Measurements from ENCODE around the gene PEX11B.
A peak's percentile ranks its signal among the peaks of the same experiment; 100 is the strongest.

PEX11B gene, protein sequence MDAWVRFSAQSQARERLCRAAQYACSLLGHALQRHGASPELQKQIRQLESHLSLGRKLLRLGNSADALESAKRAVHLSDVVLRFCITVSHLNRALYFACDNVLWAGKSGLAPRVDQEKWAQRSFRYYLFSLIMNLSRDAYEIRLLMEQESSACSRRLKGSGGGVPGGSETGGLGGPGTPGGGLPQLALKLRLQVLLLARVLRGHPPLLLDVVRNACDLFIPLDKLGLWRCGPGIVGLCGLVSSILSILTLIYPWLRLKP

DNA sequence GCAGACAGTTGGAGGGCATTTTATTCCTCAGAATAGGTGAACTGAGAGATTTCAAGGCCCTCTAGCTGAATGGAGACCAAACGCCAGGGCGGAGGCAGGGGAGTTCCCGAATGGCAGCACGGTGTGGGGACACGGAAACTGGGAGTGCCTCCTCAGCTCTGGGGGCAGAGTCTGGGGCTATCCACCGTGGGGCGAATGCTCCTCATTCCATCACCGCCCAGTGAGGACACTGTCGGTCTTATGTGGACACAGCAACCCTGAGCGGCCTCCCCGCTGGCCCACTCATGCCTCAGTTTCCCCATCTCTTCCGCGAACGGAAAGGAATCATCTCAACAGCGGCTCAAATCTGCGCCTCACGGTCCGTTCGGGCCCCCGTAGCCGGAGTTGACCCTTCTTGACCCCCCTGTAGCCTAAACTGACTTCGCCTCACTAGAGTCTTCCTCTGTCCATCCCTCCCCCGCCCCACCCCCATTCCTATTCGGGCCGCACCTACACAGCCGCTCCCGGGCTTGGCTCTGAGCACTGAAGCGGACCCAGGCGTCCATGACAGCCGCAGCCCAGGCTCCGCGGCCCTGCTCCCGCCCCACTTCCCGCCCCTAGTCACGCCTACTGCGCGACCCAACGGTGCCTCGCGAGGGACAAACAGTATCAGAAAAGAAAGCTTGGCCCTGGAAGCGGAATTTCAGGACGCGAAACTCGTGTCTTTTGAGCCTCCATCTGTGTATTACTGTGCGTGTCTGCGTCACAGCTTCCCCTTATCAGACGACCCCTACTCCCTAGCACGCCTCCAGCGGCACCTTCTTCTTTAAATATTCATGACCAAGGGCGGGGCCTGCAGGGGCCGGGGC lies at the start of gene PEX11B:
TSS of gene PEX11B (minus strand) at position 574 of the 848 bp plus-strand sequence. CDS start at position 545, 29 bp downstream.
- DNase-seq (ENCODE audit: low read depth), result peak; percentile 76

DNA sequence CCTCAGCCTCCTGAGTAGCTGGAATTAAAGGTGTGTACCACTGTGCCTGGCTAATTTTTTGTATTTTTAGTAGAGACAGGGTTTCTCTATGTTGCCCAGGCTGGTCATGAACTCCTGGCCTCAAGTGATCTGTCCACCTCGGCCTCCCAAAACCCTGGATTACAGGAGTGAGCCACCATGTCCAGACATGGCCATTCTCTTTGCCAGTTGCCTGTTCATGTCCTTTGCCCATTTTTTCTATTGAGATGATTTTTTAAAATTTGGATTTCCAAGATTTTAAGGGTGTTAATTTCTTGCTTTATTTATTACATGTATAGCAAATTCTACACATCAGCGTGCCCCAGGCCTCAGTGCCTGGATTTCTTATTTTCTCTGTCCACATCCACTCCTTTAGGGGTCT lies 48.8 kb upstream of the PEX11B start:
- no peak for DNase-seq (ENCODE audit: low read depth)

DNA sequence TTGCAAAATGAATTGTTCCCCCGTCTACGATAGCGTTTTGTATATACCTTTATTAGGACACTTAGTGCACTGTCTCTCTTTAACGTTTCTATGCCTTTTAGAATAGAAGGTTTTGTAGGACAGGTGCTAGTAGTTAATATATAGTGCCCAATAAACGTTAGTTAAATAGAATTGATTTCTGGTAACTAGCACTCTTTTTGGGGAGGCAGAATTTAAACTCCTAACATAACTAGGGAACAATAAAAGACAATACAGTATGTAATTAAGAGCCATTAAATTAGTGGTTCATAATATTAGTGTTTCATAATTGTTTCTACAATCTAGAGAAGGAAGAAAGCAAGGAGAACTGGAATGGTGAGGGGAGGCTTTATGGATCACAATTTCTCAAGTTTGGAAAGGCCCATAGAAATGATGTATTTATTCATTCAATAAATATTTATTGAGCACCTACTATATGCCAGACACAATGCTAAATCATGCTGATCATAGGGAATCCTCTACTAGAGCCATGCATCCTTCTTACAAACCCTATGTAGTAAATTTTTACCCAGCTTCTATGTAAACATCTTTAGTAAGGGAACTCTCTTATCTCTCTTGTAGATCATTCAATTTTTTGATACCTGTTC lies 46.7 kb upstream of the PEX11B start:
- no peak for DNase-seq (ENCODE audit: low read depth)

DNA sequence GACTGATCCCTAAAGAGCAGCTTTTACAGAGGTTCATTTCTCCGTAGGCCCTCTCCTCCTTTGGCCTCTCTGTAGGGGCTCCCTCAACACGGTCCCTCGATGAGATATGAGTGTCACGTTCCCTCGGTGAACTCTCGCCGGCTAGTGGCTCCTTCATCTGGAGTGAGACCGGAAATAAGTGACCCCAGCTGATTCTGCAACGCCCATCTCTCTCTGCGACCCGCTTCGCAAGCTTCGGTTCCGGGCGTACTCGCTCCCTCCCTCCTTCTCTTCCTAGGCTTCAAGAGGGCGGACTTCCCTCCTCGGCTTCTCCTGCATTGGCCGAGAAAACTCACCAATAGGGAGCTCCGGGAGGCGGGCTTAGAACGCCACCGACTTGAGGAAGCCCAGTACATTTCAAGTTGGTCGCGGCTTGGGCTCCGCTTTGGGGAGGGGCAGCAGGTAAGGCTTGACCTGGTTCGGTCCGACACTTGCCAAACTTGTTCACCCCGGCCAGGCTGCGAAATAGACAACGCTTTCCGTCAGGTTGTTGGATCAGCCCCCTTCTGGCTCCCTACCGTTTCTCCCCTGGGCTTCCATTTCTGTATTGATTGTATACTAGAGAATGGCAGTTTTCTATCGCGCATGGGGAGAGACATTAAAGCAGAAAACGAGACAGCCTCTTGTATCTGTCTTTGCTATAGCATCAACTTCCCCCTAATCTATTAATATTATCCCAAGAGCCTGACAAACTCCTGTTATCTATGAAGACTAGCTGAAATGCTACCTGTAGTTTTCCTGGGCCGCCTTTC lies 46.0 kb upstream of the PEX11B start, which contains the start of the genes ANKRD34A and POLR3GL:
TSS of gene ANKRD34A (minus strand) at position 248 of the 791 bp plus-strand sequence. CDS start 2,816 bp downstream, outside the sequence.
TSS of gene POLR3GL (plus strand) at position 363 of the 791 bp plus-strand sequence. CDS start 10,176 bp downstream, outside the sequence.
- peak; percentile 93 for DNase-seq (ENCODE audit: low read depth)

DNA sequence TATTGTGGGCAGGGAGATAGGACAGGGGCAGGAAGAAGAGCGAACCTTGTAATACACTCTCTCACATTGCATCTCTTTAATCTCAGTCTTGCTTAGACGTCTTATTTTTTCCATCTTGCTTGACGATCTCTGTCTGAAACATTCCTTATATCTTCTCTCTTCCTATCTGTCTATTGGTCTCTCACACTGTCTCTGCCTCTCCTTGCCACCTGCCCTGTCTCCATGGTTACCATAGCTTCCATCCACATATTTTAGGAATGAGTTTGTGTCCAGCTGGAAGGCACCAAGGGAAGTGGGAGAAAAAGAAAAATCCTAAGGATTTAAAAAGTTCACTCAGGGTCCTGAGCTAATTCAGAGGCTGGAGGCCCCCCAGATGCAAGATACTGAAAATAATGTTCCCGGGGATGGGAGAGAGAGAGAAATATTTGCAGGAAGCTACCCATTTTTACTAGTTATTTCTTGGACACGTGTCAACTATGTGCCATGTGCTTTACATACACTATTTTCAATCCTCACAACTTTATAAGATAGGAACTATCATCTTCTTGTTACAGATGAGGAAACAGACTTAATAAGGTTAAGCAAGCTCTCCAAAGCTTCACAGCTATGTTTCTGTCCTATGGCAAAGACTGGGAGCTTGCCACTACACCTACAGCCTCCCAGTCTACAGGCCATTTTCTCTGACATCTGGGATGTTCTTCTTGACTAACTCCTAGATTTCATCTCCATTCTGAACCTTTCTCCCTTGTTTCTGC lies 44.9 kb upstream of the PEX11B start:
- no peak for DNase-seq (ENCODE audit: low read depth)

DNA sequence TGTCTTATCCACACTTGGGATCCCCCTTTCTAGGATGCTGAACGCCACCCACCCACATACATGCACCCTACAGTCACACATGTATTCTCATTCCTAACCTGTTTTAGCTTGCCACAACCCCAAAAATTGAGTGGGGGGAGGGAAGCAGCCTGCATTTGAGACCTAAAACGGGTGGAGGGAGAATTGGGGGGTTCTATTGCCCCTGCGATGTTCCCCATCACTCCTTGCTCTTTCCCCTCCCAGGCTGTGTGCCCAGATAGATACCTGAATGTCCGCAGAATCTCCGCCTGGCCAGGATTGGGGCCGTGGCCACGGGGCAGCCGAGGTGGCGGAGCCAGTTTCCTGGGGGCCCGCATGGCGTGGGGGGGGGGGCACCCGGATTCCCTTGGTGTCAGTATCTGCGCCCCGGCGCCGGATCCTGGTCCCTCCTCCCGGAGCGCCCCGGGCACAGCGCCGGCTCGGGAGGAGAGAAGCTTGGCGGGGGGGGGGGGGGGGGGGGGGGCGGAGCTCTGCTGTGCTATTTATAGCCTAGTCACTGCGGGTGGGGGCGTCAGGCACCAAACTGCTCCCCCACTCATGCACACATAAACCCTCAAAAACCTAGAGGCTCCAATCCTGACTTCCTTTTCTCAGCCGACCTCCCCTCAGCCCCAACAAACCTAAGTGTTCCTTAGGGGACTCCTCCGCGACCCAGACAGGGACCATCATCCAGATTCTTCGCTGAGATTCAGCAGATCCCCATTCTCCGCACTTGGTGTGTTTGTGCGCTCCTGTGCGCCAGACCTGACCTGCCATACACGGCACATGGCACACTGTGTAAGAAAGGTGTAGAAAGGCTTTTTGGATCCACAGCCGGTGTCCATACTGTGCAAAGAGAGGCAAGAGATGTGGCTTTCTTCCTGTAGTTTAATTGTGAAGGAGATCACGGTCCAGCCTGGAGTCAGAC lies 43.9 kb upstream of the PEX11B start:
- no peak for DNase-seq (ENCODE audit: low read depth)

DNA sequence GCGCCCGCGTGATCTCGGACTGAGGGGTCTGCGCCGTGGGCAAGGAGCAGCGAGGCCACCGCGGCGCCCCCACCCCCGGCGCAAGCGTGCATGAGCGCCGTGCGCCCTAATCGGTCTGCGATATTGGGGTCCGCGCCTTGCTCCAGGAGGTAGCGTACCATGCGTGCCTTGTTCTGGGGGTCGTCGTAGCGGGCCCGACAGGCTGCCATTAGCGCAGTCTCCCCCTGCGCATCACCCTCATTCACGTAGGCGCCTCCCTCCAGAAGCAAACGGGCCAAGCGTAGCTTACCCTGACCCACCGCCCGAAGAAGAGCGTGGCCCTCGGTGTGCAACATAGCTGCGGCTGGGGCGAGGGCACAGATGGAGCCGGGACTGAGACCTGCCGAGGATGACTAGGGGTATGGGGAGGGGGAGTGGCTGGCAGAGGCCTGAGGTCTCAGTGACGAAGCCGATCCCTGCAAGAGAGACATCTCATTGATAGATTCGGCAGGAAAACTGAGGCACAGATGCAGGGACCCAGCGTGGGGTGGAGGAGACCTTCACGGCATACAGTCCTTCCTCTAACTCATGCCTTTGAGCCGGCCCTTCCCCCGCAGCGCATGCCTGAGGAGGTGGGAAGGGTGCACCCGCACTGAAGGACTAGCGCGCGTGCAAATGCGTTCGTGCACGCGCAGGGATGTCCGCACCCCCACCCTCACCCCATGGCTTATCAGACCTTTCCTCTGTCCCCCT lies 43.1 kb upstream of the PEX11B start:
- DNase-seq (ENCODE audit: low read depth), result no peak

DNA sequence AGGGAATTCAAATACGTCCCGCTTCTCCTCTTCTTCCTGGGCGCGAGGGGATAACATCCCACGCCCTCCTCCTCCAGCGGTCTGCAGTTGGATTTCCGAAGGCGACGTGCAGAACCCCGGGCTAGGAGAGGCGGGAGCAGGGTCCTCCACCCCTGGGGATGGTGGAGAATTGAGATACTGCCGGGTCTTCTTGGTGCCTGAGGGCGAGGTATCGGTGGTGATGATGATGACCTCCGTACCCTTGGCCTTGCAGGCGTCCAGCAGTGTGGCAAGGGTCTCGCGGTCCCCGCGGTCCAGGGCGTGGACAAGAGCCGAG lies 42.5 kb upstream of the PEX11B start:
- no peak for DNase-seq (ENCODE audit: low read depth)

DNA sequence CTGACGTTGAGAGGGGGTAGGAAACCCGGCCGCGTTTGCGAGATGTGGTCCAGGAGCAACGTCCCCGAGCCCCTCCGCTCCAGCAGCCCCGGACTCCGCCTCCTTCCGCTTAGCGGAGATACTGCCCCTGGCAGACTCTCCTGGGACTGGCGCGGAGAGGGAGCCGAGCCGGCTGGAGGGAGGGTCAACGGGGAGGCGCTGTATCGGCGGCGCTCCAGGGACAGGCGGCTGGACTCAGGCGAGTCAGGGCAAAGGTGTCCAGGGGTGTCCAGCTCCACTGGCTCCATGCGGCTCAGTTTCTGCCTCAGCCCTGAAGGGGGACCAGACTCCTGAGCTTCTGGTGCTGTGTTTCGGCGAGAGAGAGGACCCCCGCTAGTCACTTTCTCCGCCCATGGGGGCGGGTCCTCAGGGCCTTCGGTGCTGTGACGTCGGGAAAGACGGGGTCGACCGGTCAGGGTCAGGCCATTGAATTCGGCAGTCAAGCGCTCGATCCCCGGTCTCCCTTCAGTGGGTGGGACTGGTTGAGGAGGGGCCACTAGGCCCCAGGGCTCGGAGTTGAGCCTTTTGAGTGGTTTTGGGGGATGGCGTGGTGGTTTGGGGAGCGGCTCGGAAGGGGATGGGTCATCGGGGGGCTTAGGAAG lies 42.1 kb upstream of the PEX11B start:
- DNase-seq (ENCODE audit: low read depth), result no peak

DNA sequence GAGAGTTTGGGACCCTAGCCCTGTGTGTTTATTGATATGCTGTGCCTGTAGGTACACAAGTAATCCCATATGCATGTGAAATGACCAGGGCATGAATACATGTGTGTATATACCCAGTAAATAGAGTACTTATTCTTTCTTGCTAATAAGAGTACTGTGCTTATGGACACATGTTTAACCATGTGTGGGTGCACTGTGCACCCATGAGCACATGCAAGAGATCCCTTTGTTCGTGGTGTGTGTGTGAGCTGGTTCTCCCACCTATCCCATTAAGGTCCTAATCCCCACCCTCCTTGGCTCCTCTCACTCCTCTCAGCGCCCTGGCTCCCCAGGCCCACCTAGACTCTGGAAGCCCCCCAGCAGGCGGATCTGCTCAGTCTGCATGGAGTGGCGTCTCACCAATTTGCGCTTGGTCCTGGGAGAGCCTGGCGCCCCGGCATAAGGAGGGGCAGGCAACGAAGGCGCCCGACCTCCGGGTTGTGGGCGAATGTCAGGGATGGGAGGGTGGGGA lies 41.5 kb upstream of the PEX11B start:
- no peak for DNase-seq (ENCODE audit: low read depth)

DNA sequence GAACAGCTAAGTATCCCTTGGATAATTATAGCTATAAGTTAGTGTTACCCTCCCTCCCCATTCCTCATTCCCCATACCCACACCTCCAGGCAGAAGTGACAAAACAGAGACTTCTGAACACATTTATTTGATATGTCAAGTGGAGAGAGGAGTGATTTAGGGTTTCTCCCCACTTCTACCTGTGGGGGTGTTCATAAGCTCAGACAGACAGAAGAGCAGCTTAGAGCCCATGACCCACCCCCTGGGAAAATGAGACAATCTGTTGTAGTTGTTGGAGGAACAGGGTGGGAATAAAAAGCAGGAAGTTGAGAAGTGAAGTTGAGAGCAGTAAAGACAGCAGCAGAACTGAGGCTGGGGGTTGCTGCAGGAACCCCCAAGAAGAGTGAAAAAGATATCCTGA lies 40.8 kb upstream of the PEX11B start:
- no peak for DNase-seq (ENCODE audit: low read depth)

DNA sequence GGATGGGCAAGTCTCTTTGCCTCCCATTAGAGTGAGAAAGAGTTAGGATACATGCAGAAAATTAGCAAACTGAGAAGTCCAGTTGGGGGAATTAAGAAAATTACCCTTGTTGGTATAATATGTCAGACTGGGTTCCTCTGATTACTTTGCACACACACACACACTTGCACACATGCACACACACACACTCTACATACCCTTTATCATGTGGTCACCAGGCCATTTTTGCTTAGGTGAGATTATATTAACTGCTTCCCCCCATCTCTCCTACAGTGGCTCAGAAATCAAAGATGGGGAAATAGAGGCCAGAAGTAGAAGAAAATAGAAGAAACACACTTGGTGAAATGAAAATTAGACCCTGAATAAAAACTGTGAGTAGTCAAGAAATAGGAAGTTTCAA lies 40.2 kb upstream of the PEX11B start:
- DNase-seq (ENCODE audit: low read depth), result no peak

DNA sequence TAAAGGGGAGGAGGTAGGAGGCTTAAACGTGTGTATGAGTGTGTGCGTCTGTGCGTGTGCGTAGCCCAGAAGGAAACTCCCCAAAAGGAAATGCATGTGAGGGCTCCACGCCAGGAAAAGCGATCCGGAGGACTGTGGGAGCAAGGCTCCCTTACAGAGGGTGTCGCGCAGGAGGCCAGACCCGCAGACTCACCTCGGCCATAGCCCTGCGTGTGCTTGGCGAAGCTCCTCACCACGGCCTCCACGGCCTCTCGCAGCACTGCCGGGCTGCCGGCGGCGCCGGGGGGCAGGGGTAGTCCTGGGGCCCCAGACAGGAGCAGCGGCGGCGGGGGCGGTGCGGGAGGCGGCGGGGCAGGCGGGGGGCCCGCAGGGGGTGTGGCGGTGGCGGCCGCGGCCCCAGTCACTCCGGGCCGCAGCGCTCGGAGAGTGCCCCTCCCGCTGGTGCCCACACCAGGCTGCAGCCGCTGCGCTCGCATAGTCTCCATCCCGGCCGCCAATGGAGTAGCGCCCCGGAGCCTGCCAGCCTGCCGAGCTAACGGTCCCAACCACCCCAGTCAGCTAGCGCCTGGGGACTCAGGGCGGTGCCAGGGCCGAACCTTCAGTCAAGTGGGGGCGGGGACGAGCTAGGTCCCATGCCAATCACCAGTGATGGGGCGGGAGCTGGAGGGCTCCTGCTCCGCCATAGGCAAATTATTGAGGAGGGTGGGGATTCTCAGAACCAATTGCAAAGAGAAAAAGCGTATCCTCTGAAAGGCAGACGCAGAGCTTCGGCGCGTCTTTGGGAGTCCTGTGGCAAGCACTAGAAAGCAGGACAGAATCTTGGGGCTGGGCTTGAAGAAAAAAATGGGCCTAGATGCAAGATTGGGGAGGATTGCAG lies 39.2 kb upstream of the PEX11B start, which contains the start of gene LIX1L:
TSS of gene LIX1L (minus strand) at position 575 of the 877 bp plus-strand sequence. CDS start at position 485, 90 bp downstream.
- DNase-seq (ENCODE audit: low read depth), result peak; percentile 97

DNA sequence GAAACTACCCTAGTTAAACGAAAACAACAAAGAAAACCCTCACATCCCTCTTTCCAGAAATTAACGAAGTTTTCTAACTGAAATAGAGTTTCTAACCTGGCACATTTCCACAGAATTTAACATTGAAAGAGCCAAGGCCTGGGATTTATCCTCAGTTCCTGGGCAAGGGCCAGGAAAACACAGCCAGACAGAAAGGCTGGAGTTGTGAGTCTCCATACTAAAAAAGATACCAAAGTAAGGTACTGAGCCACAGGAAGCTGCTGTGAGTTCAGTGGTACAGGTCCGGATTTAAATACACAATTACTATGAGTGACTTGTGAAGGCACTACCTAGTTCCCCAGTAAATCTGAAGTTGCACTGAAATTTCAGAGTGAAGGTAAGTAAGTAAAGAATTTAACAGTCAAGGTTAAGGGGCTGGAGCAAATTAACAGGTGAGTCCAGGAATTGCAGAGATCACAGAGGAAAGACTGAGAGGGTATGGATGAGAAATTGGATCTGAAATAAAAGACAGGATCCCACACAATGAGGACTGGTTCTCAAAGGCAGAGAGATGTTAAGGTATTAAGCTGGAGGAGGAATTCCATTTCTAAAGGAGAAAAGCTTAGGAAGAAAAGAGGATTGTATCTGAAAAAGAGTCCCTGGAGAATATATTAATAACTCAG lies 38.4 kb upstream of the PEX11B start:
- DNase-seq (ENCODE audit: low read depth), result no peak

DNA sequence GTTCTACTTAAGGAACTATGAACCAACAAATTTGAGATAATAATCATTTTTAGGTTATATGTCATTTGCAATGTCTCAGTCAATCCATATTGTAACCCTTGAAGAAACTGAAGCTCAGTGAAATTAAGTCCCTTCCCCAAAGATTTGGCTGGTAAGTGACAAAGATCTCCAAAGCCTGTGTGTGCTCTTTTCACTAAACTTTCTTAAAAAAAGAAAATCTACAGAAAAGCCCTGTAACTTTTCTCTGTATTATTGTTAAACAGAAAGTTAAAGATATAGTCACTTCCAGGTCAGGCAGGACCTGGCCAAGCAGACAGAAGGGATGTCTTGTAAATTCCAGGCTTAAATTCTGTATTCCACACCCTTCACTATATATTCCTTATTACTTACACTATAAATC lies 37.8 kb upstream of the PEX11B start:
- no peak for DNase-seq (ENCODE audit: low read depth)

DNA sequence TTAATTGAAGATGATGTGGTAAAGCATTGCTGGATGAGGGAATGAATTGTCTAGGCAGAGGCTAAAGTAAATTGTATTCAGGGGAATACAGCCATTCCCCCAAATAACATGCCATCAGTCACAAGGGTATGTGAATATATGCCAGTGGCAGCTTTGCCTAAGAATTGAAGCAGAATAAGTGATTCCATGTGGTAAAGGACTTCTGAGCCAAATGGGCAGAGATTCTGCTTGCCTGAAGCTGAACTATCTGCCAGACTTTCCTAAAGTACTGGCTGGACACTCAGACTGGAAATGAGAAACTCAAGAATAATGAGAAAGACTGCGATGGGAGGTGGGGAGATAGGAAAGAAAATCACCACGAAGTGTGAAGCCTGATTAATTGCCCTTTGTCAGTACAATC lies 36.9 kb upstream of the PEX11B start:
- no peak for DNase-seq (ENCODE audit: low read depth)

DNA sequence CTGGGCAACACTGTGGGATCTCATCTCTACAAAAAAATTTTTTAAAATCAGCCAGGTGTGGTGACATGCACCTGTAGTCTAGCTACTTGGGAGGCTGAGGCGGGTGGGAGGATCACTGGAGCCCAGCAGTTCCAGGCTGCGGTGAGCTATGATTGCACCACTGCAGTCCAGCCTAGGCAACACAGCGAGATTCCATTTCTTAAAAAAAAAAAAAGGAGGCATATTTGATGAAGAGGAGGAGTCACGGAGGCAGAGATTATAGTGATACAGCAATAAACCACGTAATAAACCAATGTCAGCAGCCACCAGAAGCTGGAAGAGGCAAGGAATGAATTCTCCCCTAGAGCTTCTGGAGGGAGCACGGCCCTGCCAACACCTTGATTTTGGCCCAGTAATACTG lies 35.3 kb upstream of the PEX11B start:
- no peak for DNase-seq (ENCODE audit: low read depth)

Measured in stromal cell of bone marrow (primary cell).